Measurements from ENCODE around the gene PTPRN2. TPM values are rescaled to one million over a fixed set of nuclear protein-coding genes. Genes with fewer than 3 reads are reported as not detected.

PTPRN2 gene
- total and polyA plus RNA-seq, 2 of the 8 experiments (the other 6 are each of a cell fraction or from before 2014, with no cell fraction given): 2.6 to 4.5 TPM

DNA sequence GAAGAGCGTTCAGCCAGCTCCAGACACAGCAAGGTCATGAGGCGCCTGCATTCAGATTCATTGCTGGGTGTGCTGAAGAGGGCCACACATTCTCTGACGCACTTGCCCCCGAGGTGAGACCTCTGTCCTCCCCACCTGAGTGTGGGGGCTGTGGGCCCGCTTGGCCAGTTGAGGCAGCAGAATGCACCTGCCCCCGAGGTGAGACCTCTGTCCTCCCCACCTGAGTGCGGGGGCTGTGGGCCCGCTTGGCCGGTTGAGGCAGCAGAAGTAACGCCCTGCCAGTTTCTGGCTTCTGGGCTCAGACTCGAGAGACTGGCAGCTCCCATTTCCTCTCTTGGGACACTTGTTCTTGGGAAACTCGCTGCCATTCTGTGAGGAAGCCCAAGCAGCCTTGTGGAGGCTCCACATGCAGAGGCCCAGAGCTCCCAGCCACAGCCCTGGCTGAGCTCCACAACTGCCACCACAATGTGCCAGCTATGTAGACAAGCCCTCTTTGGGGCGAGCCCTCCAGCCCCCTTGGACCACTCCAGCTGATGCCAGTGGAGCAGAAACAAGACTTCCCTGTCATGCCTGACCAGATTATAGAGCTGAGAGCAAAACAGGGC, 816.8 kb downstream of the PTPRN2 start:
- Histone ChIP-seq H3K27me3 (replicated peaks in 1 of 4; ENCODE audit: control insufficient read depth in 3 of 4, extremely low read depth in 1 of 4, insufficient read depth in 3 of 4, low read length in 3 of 4) (peaks cover 0 to 2% (median 1%) of the 10 kb centered on the region in 4 experiments; a peak in 2 of 7 replicates), H3K36me3 (ENCODE audit: control insufficient read depth in 2 of 4, insufficient read depth in 4 of 4, low read length in 3 of 4) (no peaks in the 10 kb centered on the region; a peak in 1 of 8 replicates), H4K20me1 (replicated peaks in 1 of 2; ENCODE audit: control insufficient read depth in 1 of 2, insufficient read depth in 2 of 2, low read length in 2 of 2) (peaks cover 0 to 11% of the 10 kb centered on the region in 2 experiments), H3K56ac (replicated peaks; ENCODE audit: insufficient read length, low read depth, low read length) (no peak overlapping the region), H4K91ac (replicated peaks; ENCODE audit: insufficient read length, low read length) (no peak overlapping the region), H3K4me1 (replicated peaks in 1 of 4; ENCODE audit: control insufficient read depth in 3 of 4, insufficient read depth in 4 of 4, low read length in 3 of 4) (no peaks in the 10 kb centered on the region), H2AFZ (ENCODE audit: low read length) (no peak overlapping the region), H3K27ac (ENCODE audit: low read depth, low read length) (no peak overlapping the region), H3K14ac (ENCODE audit: insufficient read length) (no peak overlapping the region), H3K79me2 (ENCODE audit: control insufficient read depth in 1 of 2, insufficient read depth in 2 of 2, low read length in 2 of 2) (no peaks in the 10 kb centered on the region), H2BK120ac (replicated peaks; ENCODE audit: low read depth, low read length) (no peak overlapping the region), H4K5ac (ENCODE audit: insufficient read length, low read depth, low read length) (no peak overlapping the region), H3K4ac (replicated peaks; ENCODE audit: insufficient read length, low read depth, low read length) (no peak overlapping the region), H3K18ac (ENCODE audit: extremely low read depth, low read length) (no peak overlapping the region), H2BK5ac (ENCODE audit: low read depth, low read length) (no peak overlapping the region), H2BK12ac (ENCODE audit: low read depth, low read length) (no peak overlapping the region), H2BK20ac (ENCODE audit: low read length) (no peak overlapping the region), H3K23ac (ENCODE audit: insufficient read length) (no peak overlapping the region), H2AK5ac (ENCODE audit: low read depth, low read length) (no peak overlapping the region), H3K23me2 (ENCODE audit: low read depth, low read length) (peaks cover 12% of the 10 kb centered on the region; the same call in 1 of the 2 replicates), H3K9ac (replicated peaks in 1 of 4; ENCODE audit: extremely low read depth in 1 of 4, low read depth in 3 of 4, low read length in 3 of 4) (no peak overlapping the region; a peak in 1 of 7 replicates), H3K79me1 (ENCODE audit: low read depth, low read length) (no peaks in the 10 kb centered on the region), H3K4me2 (ENCODE audit: insufficient read depth in 1 of 2, low read depth in 2 of 2, low read length in 2 of 2) (no peak overlapping the region), H2BK15ac (ENCODE audit: low read length) (no peak overlapping the region), H3K4me3 (ENCODE audit: extremely low read depth in 1 of 4, insufficient read depth in 2 of 4, low read depth in 3 of 4, low read length in 4 of 4) (no peak overlapping the region), H3K9me3 (ENCODE audit: insufficient read depth in 2 of 2, low read depth in 1 of 2, low read length in 1 of 2) (peaks cover 3 to 7% of the 10 kb centered on the region in 2 experiments; a peak in 2 of 4 replicates), H4K8ac (ENCODE audit: extremely low read depth, insufficient read depth, low read length) (no peak overlapping the region)
- DNase-seq (ENCODE audit: low read depth in 1 of 2, low spot score in 2 of 2) (no peak), FAIRE-seq (no peak)
- ChIA-PET POLR2A (ENCODE audit: partially characterized antibody) (no interaction called here), CTCF (ENCODE audit: partially characterized antibody) (interaction anchor here (0.8 to 1.1 kb wide), 2 partner anchors 10 to 296 kb away, joined by 3 to 4 read pairs; no protein-coding TSS in a partner anchor)
- TF ChIP-seq, protein P1, sequence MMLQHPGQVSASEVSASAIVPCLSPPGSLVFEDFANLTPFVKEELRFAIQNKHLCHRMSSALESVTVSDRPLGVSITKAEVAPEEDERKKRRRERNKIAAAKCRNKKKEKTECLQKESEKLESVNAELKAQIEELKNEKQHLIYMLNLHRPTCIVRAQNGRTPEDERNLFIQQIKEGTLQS (IDR thresholded peaks at IDR 0.05; ENCODE audit: insufficient read depth, low read depth, low read length): no peak
- no peak for TF ChIP-seq CBX5 (IDR thresholded peaks at IDR 0.05; ENCODE audit: low read depth, low read length)
- no peak for TF ChIP-seq CREB1 (IDR thresholded peaks at IDR 0.05)
- TF ChIP-seq BRCA1 (IDR thresholded peaks at IDR 0.05; ENCODE audit: low read depth, low read length): no peak
- no peak for TF ChIP-seq RNF2 (IDR thresholded peaks at IDR 0.05; ENCODE audit: borderline replicate concordance, low read depth, low read length, missing control alignments, poor library complexity, severe bottlenecking)
- TF ChIP-seq KDM1A (IDR thresholded peaks at IDR 0.05; ENCODE audit: borderline replicate concordance, low read length): no peak
- no peak for TF ChIP-seq RAD21 (IDR thresholded peaks at IDR 0.05 in 1 of 2, conservative IDR thresholded peaks at IDR 0.05 in 1 of 2; ENCODE audit: low read depth in 2 of 2, low read length in 2 of 2)
- TF ChIP-seq TAF7 (optimal IDR thresholded peaks at IDR 0.05; ENCODE audit: borderline replicate concordance, low read depth, low read length): no peak
- no peak for TF ChIP-seq SAP30 (IDR thresholded peaks at IDR 0.05; ENCODE audit: insufficient read depth, insufficient replicate concordance, low read length)
- WGBS, 2 experiments (ENCODE audit: extremely low coverage in 1 of 2, insufficient coverage in 1 of 2, insufficient read length in 1 of 2, insufficient replicate concordance in 2 of 2, low coverage in 1 of 2, low lambda C conversion rate in 2 of 2, missing lambda C conversion rate in 1 of 2): 90% methylated on average over 12 of the region's 13 CpGs; no CpG with 5 or more reads in 1 of the 2 experiments

Measured in H1 (cell line).